Measurements from ENCODE around the gene ZMIZ1.

ZMIZ1 gene

GRCh38 chr10:79079490-79080355, 11.0 kb downstream of the ZMIZ1 start:
- DNase-seq (ENCODE audit: low read depth), result peak; percentile 45

GRCh38 chr10:79081353-79082034, 12.7 kb downstream of the ZMIZ1 start:
- DNase-seq (ENCODE audit: low read depth), result peak; percentile 88

- DNase-seq (ENCODE audit: low read depth), result no peak
Measured at GRCh38 chr10:79082035-79082373, 13.2 kb downstream of the ZMIZ1 start.

GRCh38 chr10:79082631-79083596, 14.1 kb downstream of the ZMIZ1 start:
- DNase-seq (ENCODE audit: low read depth), result peak; percentile 51

- peak; percentile 94 for DNase-seq (ENCODE audit: low read depth)
Measured at GRCh38 chr10:79084012-79084971, 15.5 kb downstream of the ZMIZ1 start.

GRCh38 chr10:79084972-79085597, 16.3 kb downstream of the ZMIZ1 start:
- no peak for DNase-seq (ENCODE audit: low read depth)

GRCh38 chr10:79086822-79087221, 18.1 kb downstream of the ZMIZ1 start:
- DNase-seq (ENCODE audit: low read depth), result no peak

GRCh38 chr10:79087721-79088120, 19.0 kb downstream of the ZMIZ1 start:
- no peak for DNase-seq (ENCODE audit: low read depth)

- no peak for DNase-seq (ENCODE audit: low read depth)
Measured at GRCh38 chr10:79088176-79088575, 19.4 kb downstream of the ZMIZ1 start.

- no peak for DNase-seq (ENCODE audit: low read depth)
Measured at GRCh38 chr10:79088613-79089355, 20.0 kb downstream of the ZMIZ1 start.

- DNase-seq (ENCODE audit: low read depth), result no peak
Measured at GRCh38 chr10:79089632-79090031, 20.9 kb downstream of the ZMIZ1 start.

GRCh38 chr10:79090134-79090803, 21.5 kb downstream of the ZMIZ1 start:
- no peak for DNase-seq (ENCODE audit: low read depth)

GRCh38 chr10:79092292-79092896, 23.6 kb downstream of the ZMIZ1 start:
- DNase-seq (ENCODE audit: low read depth), result no peak

- DNase-seq (ENCODE audit: low read depth), result peak; percentile 47
Measured at GRCh38 chr10:79093658-79094411, 25.1 kb downstream of the ZMIZ1 start.

GRCh38 chr10:79094412-79095175, 25.8 kb downstream of the ZMIZ1 start:
- DNase-seq (ENCODE audit: low read depth), result no peak

- DNase-seq (ENCODE audit: low read depth), result no peak
Measured at GRCh38 chr10:79095316-79095715, 26.6 kb downstream of the ZMIZ1 start.

GRCh38 chr10:79096514-79096913, 27.7 kb downstream of the ZMIZ1 start:
- DNase-seq (ENCODE audit: low read depth), result no peak

Data from amniotic epithelial cell (primary cell).